Heart right ventricle (tissue), 16 donors: ENCODE measurements around the gene EQTN. TPM values are rescaled to one million over a fixed set of nuclear protein-coding genes. Genes with fewer than 3 reads are reported as not detected.

Source experiments
- ATAC-seq, 8 donors: fragments of 200-7000 bp; cut with Tn5 transposase; one replicate each; pipeline ENCODE4 v1.9.1; 2020; ENCODE audit warnings: mild to moderate bottlenecking in 8 of 8, moderate library complexity in 8 of 8, moderate number of reproducible peaks in 1 of 8
- DNase-seq, 2 donors: peaks; one replicate each; pipeline ENCODE4 v3.0.0-alpha.2; 2020
- H3K27ac ChIP-seq, 10 donors: fragments of 200-600 bp; sonication (generic) in 2 of 10; one replicate each; pipeline versions ENCODE4 v1.5.0 to v1.8.0; 2020 to 2022; ENCODE audit warnings: mild to moderate bottlenecking in 3 of 10
- H3K27me3 ChIP-seq, 7 donors: fragments of 200-600 bp; one replicate each; pipeline ENCODE4 v1.8.0; 2021 to 2022; ENCODE audit warnings: mild to moderate bottlenecking in 2 of 7
- H3K36me3 ChIP-seq, 9 donors: fragments of 200-600 bp; sonication (generic) in 1 of 9; one replicate each; pipeline versions ENCODE4 v1.5.0 to v1.8.0; 2020 to 2022; ENCODE audit warnings: mild to moderate bottlenecking in 2 of 9
- H3K4me1 ChIP-seq, 9 donors: fragments of 200-600 bp; sonication (generic) in 1 of 9; one replicate each; pipeline versions ENCODE4 v1.5.0 to v1.8.0; 2020 to 2022; ENCODE audit warnings: mild to moderate bottlenecking in 4 of 9
- H3K4me3 ChIP-seq, 10 donors: fragments of 200-600 bp; sonication (generic) in 2 of 10; one replicate each; pipeline versions ENCODE4 v1.5.0 to v1.8.0; 2020 to 2022; ENCODE audit warnings: mild to moderate bottlenecking in 7 of 10, moderate library complexity in 2 of 10
- H3K9me3 ChIP-seq, 11 donors: fragments of 200-600 bp in 10 of 11; sonication (generic) in 2 of 11; one replicate each; pipeline versions ENCODE4 v1.5.0 to v1.8.0; 2013 to 2022; ENCODE audit warnings: mild to moderate bottlenecking in 2 of 11, control low read depth in 1 of 11, moderate library complexity in 1 of 11
- CTCF ChIP-seq, 9 donors: fragments of 200-600 bp; sonication (generic) in 2 of 9; IDR thresholded peaks; one replicate each; pipeline versions ENCODE4 v1.5.0 to v1.8.0; 2021 to 2022; ENCODE audit warnings: antibody characterized with exemption in 9 of 9, mild to moderate bottlenecking in 5 of 9, moderate library complexity in 1 of 9
- WGBS, 2 donors: extraction: QIAGEN DNeasy Blood & Tissue Kit; methylation state at CpG; one replicate each; pipeline ENCODE4 v1.1.7; 2013; ENCODE audit warnings: inconsistent platforms in 1 of 2; 5-methylcytosine and 5-hydroxymethylcytosine counted together
- intact Hi-C, 10 donors: fragments of 100-400 bp; cut with DNase I; formaldehyde crosslinking; loops; one replicate each; pipeline versions ENCODE4 v1.11.1 to v1.14.2; 2022
- polyA plus RNA-seq, 2 donors: library from polyadenylated mRNA; stranded (reverse); fragments of 200-250 nt; gene quantifications; one replicate each; pipeline ENCODE4 v1.2.3, GENCODE V29; 2013
- total RNA-seq, 10 donors: library from RNA; stranded (reverse); fragmentation: NEBNext Ultra II Directional in 3 of 10; extraction: Animal tissue kit (Norgen Biotek cat#: 25700) in 3 of 10; gene quantifications; one replicate each; pipeline versions ENCODE4 v1.2.1 to v1.2.4, GENCODE V29; 2021 to 2023
- donor health status: Arrhythmogenic right ventricular cardiomyopathy.
- donor health status: ischemic (EF 13 %, LVEDD 7.1; RV severe dilation, severe dysfunction).
- donor health status: healthy with polysubstance abuse.
- donor health status: DM: no; HTN: yes; CAD: no.
- donor health status: DM: no; HTN: no; CAD: no.
- donor health status: ischemic (EF 25% LVEDD 6.9; RV normal size, moderate dysfunction).
- donor health status: ischemic (EF 25% LVEDD 5.7; RV mildly dilated, moderate dysfunction).
- donor health status: healthy.
- donor health status: DM: yes; HTN: yes; CAD: no.
- donor health status: Ischemic cardiomyopathy.
- donor health status: ischemic (EF 35%, LVEDD 5.7; RV mildly dilated, moderate dysfunction).
- donor health status: nonischemic (EF 11% LVEDD 7.7; RV severe dilation, severe dysfunction).
- donor health status: DM: yes; HTN: yes; CAD: no.
- donor health status: PGD.
- donor health status: ischemic (EF 29% LVEDD 5.4; RV normal size, mild dysfunction).
- donor health status: nonischemic (EF 23%, LVEDD 6.1; RV moderate dilation, normal function).

The EQTN gene
- total and polyA plus RNA-seq, 12 donors, result not detected

DNA sequence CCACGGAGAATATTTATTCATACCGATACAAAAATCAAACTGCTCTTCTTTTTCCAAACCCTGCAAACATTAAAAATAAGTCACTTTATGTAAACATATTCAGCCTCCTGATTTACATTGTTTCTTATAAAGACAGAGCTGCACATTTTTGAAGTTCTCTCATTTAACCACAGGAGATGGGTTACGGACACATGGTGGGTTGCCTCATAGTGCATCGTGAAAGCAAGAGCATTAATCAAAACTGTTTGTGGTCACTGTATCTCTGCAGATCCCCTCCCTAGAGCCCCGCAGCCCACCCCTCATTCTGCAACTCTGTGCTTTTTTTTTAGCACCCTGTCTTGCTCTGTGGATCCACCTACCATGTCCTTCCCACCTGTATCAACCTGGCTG, 43.3 kb upstream of the EQTN start:
- no peak for TF ChIP-seq CTCF (IDR thresholded peaks at IDR 0.05)
- H3K9me3 ChIP-seq, result no peaks in the 10 kb centered on the region
- intact Hi-C loops, result loop anchor here in 2 of 10 donors (10.0 kb wide), 2 partner anchors 55 to 65 kb away; no protein-coding TSS in a partner anchor
- no peak for ATAC-seq
- 84 to 88% methylated on average over 5 of the region's 5 CpGs for WGBS, 2 donors
- no peaks in the 10 kb centered on the region for H3K36me3 ChIP-seq
- H3K4me1 ChIP-seq, result peaks cover 5 to 53% (median 34%) of the 10 kb centered on the region in 9 donors
- H3K27ac ChIP-seq, result peak overlapping the region in 1 of 10 donors; percentile 14
- H3K27me3 ChIP-seq, result no peaks in the 10 kb centered on the region
- no peak for DNase-seq
- H3K4me3 ChIP-seq, result no peak overlapping the region

DNA sequence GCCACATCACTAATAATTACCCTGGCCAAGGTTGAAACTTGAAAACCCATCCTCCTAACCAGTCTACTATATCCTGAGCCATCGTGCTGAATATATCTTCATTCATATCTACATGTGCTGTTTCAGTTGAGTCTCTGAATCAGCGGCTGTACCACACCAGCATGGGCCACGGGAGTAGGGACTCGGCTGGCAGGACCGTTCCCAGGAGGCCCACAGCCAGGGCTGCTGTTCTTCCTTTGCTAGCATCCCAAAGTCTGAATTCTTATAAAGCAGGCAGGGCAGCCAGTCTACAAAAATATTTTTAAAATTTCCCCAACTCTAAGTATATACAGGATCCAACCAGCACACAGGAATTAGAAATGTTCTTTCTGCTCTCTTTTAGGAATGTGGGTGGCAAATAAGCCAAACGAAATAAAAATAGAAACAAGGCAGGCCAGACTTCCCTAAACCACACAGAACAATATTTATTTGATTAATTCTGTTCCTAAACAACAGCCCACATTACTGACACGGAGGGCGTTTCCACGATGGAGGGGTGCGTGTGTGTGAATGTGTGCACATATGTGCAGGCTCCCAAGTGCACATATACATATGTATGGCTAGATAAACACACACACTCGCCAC, 42.8 kb upstream of the EQTN start:
- no peak for DNase-seq
- Histone ChIP-seq H3K36me3 (no peaks in the 10 kb centered on the region), H3K27me3 (no peaks in the 10 kb centered on the region), H3K4me1 (peaks cover 5 to 53% (median 34%) of the 10 kb centered on the region in 9 donors), H3K4me3 (no peak overlapping the region), H3K9me3 (no peaks in the 10 kb centered on the region), H3K27ac (peak overlapping the region in 4 of 10 donors; percentile 1 to 22 (median 14))
- TF ChIP-seq CTCF (IDR thresholded peaks at IDR 0.05), result no peak
- intact Hi-C loops, result loop anchor here in 3 of 10 donors (5.0 to 10.0 kb wide), 4 partner anchors 55 to 83 kb away; no protein-coding TSS in a partner anchor
- ATAC-seq, result peak in 3 of 8 donors; percentile 16 to 40 (median 19)
- 67 to 76% methylated on average over 11 of the region's 11 CpGs for WGBS, 2 donors

- Histone ChIP-seq H3K9me3 (no peaks in the 10 kb centered on the region), H3K27me3 (no peaks in the 10 kb centered on the region), H3K4me3 (no peak overlapping the region), H3K27ac (peak overlapping the region in 3 of 10 donors; percentile 14 to 47 (median 26)), H3K4me1 (peaks cover 5 to 57% (median 37%) of the 10 kb centered on the region in 9 donors), H3K36me3 (no peaks in the 10 kb centered on the region)
- DNase-seq (no peak), ATAC-seq (peak in 5 of 8 donors; percentile 15 to 54 (median 32))
- intact Hi-C loops, result loop anchor here in 1 of 10 donors (5.0 to 10.0 kb wide), 2 partner anchors 64 to 84 kb away; no protein-coding TSS in a partner anchor
- 43 to 57% methylated on average over 9 of the region's 9 CpGs for WGBS, 2 donors
- TF ChIP-seq CTCF (IDR thresholded peaks at IDR 0.05), result no peak
Observed at GRCh38 chr9:27338527-27338903, 41.6 kb upstream of the EQTN start.

- H3K9me3 ChIP-seq, result no peaks in the 10 kb centered on the region
- H3K27me3 ChIP-seq, result no peaks in the 10 kb centered on the region
- peak overlapping the region in 3 of 10 donors; percentile 14 to 47 (median 26) for H3K27ac ChIP-seq
- no peaks in the 10 kb centered on the region for H3K36me3 ChIP-seq
- 65 to 72% methylated on average over 5 of the region's 5 CpGs for whole genome bisulfite sequencing, 2 donors
- no peak for DNase-seq
- ATAC-seq, result peak in 3 of 8 donors; percentile 20 to 45 (median 45)
- no peak overlapping the region for H3K4me3 ChIP-seq
- TF ChIP-seq CTCF (IDR thresholded peaks at IDR 0.05), result no peak
- intact Hi-C loops, result loop anchor here in 1 of 10 donors (5.0 to 10.0 kb wide), 2 partner anchors 63 to 84 kb away; no protein-coding TSS in a partner anchor
- H3K4me1 ChIP-seq, result peaks cover 8 to 61% (median 40%) of the 10 kb centered on the region in 9 donors
Observed at GRCh38 chr9:27337833-27338526, 41.0 kb upstream of the EQTN start.
